IPS DF 4.7 (cell line): ENCODE data around the gene NCKAP5.

ENCODE experiments used
- DNase-seq: peaks from one replicate; pipeline ENCODE4 v3.0.0-alpha.2; 2013; ENCODE audit warnings: low spot score; ENCODE audit errors: extremely low read depth

The NCKAP5 gene

GRCh38 chr2:132676999-132677398 is 891.3 kb downstream of the NCKAP5 start:
- no peak for DNase-seq

- DNase-seq, result no peak
Observed at GRCh38 chr2:132671151-132671835, 897.0 kb downstream of the NCKAP5 start.

- DNase-seq, result no peak
Observed at GRCh38 chr2:132670496-132671150, 897.6 kb downstream of the NCKAP5 start.

GRCh38 chr2:132669908-132670495 is 898.3 kb downstream of the NCKAP5 start, which contains the start of gene LYPD1:
TSS of gene LYPD1 (minus strand) at chr2:132670205. CDS start at chr2:132669932, 273 bp downstream.
- DNase-seq, result no peak

GRCh38 chr2:132668987-132669907 is 899.0 kb downstream of the NCKAP5 start:
- DNase-seq, result no peak

GRCh38 chr2:132668189-132668823 is 900.0 kb downstream of the NCKAP5 start:
- no peak for DNase-seq

GRCh38 chr2:132667706-132668105 is 900.6 kb downstream of the NCKAP5 start:
- no peak for DNase-seq

GRCh38 chr2:132665401-132666140 is 902.7 kb downstream of the NCKAP5 start:
- DNase-seq, result no peak

GRCh38 chr2:132664096-132664495 is 904.2 kb downstream of the NCKAP5 start:
- no peak for DNase-seq

GRCh38 chr2:132662732-132663131 is 905.5 kb downstream of the NCKAP5 start:
- no peak for DNase-seq

GRCh38 chr2:132659331-132659730 is 908.9 kb downstream of the NCKAP5 start:
- no peak for DNase-seq

GRCh38 chr2:132656266-132656975 is 911.8 kb downstream of the NCKAP5 start:
- DNase-seq, result no peak

GRCh38 chr2:132654968-132655367 is 913.3 kb downstream of the NCKAP5 start:
- DNase-seq, result no peak

GRCh38 chr2:132654335-132654734 is 913.9 kb downstream of the NCKAP5 start:
- DNase-seq, result no peak

- no peak for DNase-seq
Observed at GRCh38 chr2:132652474-132652873, 915.8 kb downstream of the NCKAP5 start.

GRCh38 chr2:132651115-132652045 is 916.9 kb downstream of the NCKAP5 start:
- DNase-seq, result no peak

GRCh38 chr2:132646540-132647108 is 921.6 kb downstream of the NCKAP5 start:
- DNase-seq, result no peak
